Osteocyte (in vitro differentiated cells): Measurements from ENCODE around the gene SH3RF3. TPM values are rescaled to one million over a fixed set of nuclear protein-coding genes. Genes with fewer than 3 reads are reported as not detected.

Experiments
- DNase-seq: peaks from one replicate; pipeline ENCODE4 v3.0.0; 2021; ENCODE audit warnings: mixed read lengths; ENCODE audit not compliant: unreplicated experiment; ENCODE audit errors: extremely low spot score
- H3K27ac Mint-ChIP-seq: one replicate; pipeline ENCODE4 v1.8.0; 2021; ENCODE audit warnings: mild to moderate bottlenecking, mixed read lengths; ENCODE audit not compliant: unreplicated experiment
- H3K27me3 Mint-ChIP-seq: one replicate; pipeline ENCODE4 v1.8.0; 2021; ENCODE audit warnings: mixed read lengths; ENCODE audit not compliant: unreplicated experiment
- H3K36me3 Mint-ChIP-seq: one replicate; pipeline ENCODE4 v1.8.0; 2021; ENCODE audit warnings: mixed read lengths; ENCODE audit not compliant: unreplicated experiment
- H3K4me1 Mint-ChIP-seq: one replicate; pipeline ENCODE4 v1.8.0; 2021; ENCODE audit warnings: mixed read lengths; ENCODE audit not compliant: unreplicated experiment
- H3K4me3 Mint-ChIP-seq: one replicate; pipeline ENCODE4 v1.8.0; 2021; ENCODE audit warnings: mild to moderate bottlenecking, moderate library complexity, mixed read lengths; ENCODE audit not compliant: unreplicated experiment
- H3K9me3 Mint-ChIP-seq: one replicate; pipeline ENCODE4 v1.8.0; 2021; ENCODE audit warnings: mixed read lengths; ENCODE audit not compliant: unreplicated experiment
- total RNA-seq: library from RNA; stranded (reverse); gene quantifications from 2 replicates; pipeline ENCODE4 v1.2.1, GENCODE V29; 2021
- TF ChIP-seq, protein P1 (sequence below): fragments of 200-600 bp; sonication (generic); IDR thresholded peaks from 2 replicates; pipeline ENCODE4 v1.5.0; 2021; ENCODE audit warnings: antibody characterized with exemption, mild to moderate bottlenecking, moderate library complexity

The SH3RF3 gene
- total RNA-seq, 1 donor from 2014 or later = 79.4 TPM

DNA sequence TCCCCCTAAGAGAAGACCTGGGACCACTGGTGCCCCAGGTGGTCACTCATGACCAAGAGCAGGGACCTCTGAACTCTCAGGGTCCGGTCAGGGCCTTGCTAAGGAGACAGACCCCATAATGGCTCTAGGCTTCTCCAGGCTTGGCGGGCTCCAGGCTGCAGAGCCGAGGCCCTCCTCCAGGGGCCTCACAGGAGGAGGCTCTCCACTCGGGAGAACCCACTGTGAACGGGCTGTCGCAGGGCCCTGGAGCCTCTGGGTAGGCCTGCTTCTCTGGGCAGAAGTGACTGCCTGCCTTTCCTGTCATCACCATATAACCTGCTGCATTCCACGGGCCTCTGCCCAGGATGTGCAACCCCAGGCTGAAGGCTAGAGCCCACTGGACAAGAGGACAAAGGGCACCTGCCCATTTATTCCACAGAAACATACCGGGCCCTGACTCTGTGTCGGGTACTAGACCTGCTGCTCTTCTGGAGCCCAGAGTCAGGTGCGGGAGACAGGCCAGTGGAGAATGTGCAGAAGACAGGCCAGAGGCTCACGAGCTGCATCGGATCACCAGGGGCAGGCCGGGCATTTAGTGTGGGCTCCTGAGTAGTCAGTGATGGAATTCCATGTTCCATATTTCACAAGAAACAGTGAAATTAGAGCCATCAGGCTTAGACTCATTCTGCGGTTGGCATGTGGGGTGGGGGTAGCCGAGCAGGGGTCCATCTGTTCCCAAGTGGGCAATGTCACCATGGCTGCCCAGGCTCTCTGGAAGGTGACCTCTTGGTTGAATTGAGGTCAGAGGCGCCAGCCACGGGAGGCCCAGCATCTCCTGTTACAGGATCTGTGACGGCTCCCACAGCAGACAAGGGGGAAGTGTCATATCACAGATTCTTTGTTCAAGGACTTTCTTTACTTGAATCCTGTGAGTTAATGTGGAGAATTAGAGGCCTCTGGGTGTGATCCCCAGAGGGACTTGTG, 220.8 kb downstream of the SH3RF3 start:
- Mint-ChIP-seq H3K4me3 (no peak overlapping the region), H3K27me3 (no peaks in the 10 kb centered on the region), H3K4me1 (peaks cover 70% of the 10 kb centered on the region), H3K36me3 (peaks cover 8% of the 10 kb centered on the region), H3K27ac (peak overlapping the region; percentile 91), H3K9me3 (no peaks in the 10 kb centered on the region)
- peak; percentile 80 for DNase-seq
- TF ChIP-seq, protein P1, sequence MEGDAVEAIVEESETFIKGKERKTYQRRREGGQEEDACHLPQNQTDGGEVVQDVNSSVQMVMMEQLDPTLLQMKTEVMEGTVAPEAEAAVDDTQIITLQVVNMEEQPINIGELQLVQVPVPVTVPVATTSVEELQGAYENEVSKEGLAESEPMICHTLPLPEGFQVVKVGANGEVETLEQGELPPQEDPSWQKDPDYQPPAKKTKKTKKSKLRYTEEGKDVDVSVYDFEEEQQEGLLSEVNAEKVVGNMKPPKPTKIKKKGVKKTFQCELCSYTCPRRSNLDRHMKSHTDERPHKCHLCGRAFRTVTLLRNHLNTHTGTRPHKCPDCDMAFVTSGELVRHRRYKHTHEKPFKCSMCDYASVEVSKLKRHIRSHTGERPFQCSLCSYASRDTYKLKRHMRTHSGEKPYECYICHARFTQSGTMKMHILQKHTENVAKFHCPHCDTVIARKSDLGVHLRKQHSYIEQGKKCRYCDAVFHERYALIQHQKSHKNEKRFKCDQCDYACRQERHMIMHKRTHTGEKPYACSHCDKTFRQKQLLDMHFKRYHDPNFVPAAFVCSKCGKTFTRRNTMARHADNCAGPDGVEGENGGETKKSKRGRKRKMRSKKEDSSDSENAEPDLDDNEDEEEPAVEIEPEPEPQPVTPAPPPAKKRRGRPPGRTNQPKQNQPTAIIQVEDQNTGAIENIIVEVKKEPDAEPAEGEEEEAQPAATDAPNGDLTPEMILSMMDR = peak; percentile 9

DNA sequence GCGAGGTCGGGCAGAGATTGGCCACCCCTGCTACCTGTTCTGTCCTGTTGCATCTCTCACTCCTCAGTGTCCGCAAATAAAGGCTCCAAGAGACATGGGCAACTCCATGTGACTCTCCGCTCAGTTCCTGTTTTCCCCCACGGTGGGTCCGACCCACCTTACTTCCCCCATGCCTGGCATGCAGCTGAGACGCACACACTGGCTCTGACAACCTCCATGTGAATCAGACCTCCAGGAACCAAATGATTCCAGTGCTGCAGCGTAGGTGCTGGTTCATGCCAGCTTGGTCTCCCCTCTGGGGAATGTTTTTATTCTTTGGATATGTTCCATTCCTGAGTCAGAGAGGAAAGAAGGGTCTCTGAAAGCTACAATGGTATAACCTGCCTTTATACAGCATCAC, 221.5 kb downstream of the SH3RF3 start:
- Mint-ChIP-seq H3K27ac (peak overlapping the region; percentile 91), H3K4me1 (peaks cover 67% of the 10 kb centered on the region), H3K4me3 (peak overlapping the region; percentile 24), H3K9me3 (no peaks in the 10 kb centered on the region), H3K27me3 (no peaks in the 10 kb centered on the region), H3K36me3 (peaks cover 8% of the 10 kb centered on the region)
- TF ChIP-seq, protein P1 = no peak
- DNase-seq = peak; percentile 51

DNA sequence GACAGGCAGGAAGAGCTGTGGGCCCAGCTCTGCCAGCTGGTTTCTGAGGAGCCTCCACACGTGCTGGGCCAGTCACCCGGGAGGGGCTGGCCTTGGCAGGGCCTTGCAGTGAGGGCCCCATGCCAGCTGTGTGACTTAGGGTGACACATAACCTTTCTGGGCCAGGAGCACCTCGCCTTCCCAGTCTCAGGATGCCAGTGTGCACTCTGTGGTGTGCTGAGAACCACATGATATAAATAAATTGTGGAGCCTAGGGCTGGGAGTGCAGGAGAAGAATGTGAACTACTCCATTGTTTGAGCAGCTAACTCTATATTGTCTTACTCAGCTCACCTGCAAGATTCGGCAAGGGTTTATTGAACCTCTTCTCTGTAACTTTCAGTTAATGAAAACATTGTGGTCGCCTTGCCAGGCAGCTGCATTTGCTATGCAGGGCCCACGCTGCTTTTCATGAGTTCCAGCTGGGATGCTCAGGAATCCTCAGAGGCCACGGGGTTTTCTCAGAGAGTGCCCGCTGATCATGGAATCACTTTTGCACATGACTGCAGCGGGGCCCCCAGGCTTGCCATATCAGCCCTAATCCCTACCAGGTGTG, 222.3 kb downstream of the SH3RF3 start:
- Mint-ChIP-seq H3K4me1 (peaks cover 63% of the 10 kb centered on the region), H3K36me3 (peaks cover 11% of the 10 kb centered on the region), H3K27me3 (no peaks in the 10 kb centered on the region), H3K27ac (peak overlapping the region; percentile 91), H3K4me3 (no peak overlapping the region), H3K9me3 (no peaks in the 10 kb centered on the region)
- TF ChIP-seq, protein P1 = no peak
- DNase-seq = peak; percentile 85

DNA sequence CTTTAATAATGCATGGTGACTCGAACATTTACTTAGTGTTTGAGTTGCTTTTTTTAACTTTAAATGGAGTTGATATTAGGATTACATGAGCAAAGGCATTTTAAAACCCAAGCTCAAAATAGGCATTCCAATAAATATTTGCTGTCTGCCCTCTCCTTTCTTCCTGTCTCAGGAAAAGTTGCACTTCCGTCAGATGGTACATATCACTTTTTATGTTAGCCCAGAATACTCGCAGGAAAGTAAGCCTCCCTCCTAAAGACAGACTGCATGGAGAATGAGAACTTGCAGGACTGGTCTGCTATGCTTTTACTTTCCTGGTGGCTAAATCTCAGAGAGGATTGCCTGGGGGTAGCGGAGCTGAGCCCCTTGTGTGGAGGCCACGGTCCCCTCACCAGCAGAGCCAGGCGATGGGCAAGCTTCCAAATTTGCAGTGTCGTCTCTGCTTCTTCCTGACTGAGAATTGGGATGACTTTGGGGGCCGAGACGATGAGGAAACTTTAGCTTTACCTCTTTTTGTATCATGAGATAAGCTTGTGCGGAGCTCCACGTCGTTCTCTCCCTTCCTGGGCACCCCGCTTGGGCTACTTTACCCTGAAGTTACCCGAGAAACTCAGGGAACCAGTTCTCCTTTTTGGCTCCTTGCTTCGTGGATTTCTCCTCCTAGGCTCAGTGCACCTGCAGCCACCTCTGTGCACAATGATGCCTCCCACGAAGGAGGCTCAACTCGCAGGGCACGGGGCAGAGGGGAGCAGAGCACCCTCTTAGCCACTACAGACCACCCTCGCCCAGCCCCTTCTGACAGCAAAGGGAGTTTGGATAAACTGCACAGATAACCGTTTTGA, 223.3 kb downstream of the SH3RF3 start:
- DNase-seq = peak; percentile 75
- TF ChIP-seq, protein P1 = no peak
- H3K9me3 Mint-ChIP-seq = no peaks in the 10 kb centered on the region
- H3K36me3 Mint-ChIP-seq = peaks cover 14% of the 10 kb centered on the region
- no peaks in the 10 kb centered on the region for H3K27me3 Mint-ChIP-seq
- peaks cover 59% of the 10 kb centered on the region for H3K4me1 Mint-ChIP-seq
- peak overlapping the region; percentile 3 for H3K4me3 Mint-ChIP-seq
- peak overlapping the region; percentile 91 for H3K27ac Mint-ChIP-seq
